HAP-1 (cell line): Measurements from ENCODE around the gene NCR2.

Experiments used
- DNase-seq, 2 experiments: peaks; one replicate each; pipeline ENCODE4 v3.0.0-alpha.2; 2016 to 2020; ENCODE audit warnings: low spot score in 2 of 2
- H3K27me3 ChIP-seq: fragments of 250-450 bp; sonication (Bioruptor Pico); 2 replicates; pipeline ENCODE4 v1.5.1; 2020; ENCODE audit warnings: low read depth, mild to moderate bottlenecking, moderate library complexity
- H3K36me3 ChIP-seq: fragments of 250-450 bp; sonication (Bioruptor Pico); replicated peaks from 2 replicates; pipeline ENCODE4 v1.5.1; 2020; ENCODE audit warnings: mild to moderate bottlenecking
- H3K4me1 ChIP-seq: fragments of 250-450 bp; sonication (Bioruptor Pico); 2 replicates; pipeline ENCODE4 v1.5.1; 2020; ENCODE audit warnings: mild to moderate bottlenecking
- H3K4me3 ChIP-seq: fragments of 250-450 bp; sonication (Bioruptor Pico); 2 replicates; pipeline ENCODE4 v1.5.1; 2020; ENCODE audit warnings: mild to moderate bottlenecking, moderate library complexity
- H3K9me3 ChIP-seq: fragments of 250-450 bp; sonication (Bioruptor Pico); 2 replicates; pipeline ENCODE4 v1.5.1; 2020; ENCODE audit warnings: mild to moderate bottlenecking, moderate library complexity
- in situ Hi-C: fragments of 300-500 bp; cut with MboI; formaldehyde crosslinking; loops from 3 replicates; pipeline ENCODE4 v1.14.3; 2020; ENCODE audit warnings: low sequenced_read_pairs, inconsistent platforms, mixed read lengths

NCR2 gene

GRCh38 chr6:41315943-41316620, 19.3 kb upstream of the NCR2 start:
- peaks cover 4% of the 10 kb centered on the region for H3K4me1 ChIP-seq
- H3K9me3 ChIP-seq: no peaks in the 10 kb centered on the region
- in situ Hi-C loops: no loop called here
- H3K36me3 ChIP-seq: no peaks in the 10 kb centered on the region
- no peak overlapping the region for H3K4me3 ChIP-seq
- no peak for DNase-seq
- H3K27me3 ChIP-seq: peaks cover 44% of the 10 kb centered on the region

- in situ Hi-C loops: no loop called here
Observed at GRCh38 chr6:41318261-41318653, 17.2 kb upstream of the NCR2 start.

DNA sequence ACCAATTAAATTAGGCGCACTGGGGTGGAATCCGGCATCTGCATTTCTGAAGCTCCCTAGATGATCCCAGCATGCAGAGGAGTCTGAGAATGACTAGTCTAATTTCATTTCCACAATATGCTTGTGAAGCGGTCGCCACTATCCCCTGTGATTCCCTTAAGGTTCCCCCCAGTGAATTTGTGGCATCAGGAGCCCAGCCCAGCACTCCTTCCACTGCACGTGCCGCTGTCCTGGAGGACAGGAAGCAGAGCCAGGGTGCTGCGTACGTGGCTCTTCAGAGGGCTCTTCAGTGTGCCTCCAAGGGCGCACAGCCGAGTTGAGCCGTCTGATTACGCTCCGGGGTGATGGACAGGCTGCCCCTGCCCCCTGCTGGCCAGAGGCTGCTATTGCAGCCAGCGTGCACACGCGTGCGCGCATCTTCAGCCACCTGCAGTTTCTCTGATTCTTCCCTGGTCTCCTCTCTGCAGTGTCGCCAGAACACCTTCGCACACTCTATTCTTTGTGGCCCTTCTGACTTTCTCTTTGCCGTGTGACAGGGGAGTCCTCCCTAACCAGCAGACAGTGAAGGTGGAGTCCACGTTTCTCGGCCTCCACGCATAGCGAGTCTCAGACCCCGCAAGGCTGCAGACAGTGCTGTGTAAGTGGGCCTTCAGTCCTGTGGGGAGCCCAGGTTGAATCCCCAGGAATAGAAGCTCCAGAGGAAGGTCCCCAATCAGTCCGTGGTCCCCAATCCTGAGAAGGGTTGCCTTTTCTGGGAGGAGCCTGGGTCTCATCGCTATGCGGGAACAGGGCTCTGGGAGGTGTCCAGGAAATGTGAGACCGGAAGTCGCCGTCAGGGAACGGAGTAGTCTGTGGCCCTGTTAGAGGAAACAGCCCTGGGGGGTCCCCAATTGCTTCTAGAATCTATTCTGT, 16.5 kb upstream of the NCR2 start:
- Histone ChIP-seq H3K4me3 (no peak overlapping the region; the same call in 1 of the 2 replicates), H3K4me1 (peaks cover 4% of the 10 kb centered on the region), H3K9me3 (no peaks in the 10 kb centered on the region), H3K27me3 (peaks cover 46% of the 10 kb centered on the region), H3K36me3 (no peaks in the 10 kb centered on the region)
- DNase-seq: peak; percentile 59 to 87
- in situ Hi-C loops: no loop called here

More at GRCh38 chr6:41318261-41318653, 17.2 kb upstream of the NCR2 start:
- peaks cover 4% of the 10 kb centered on the region for H3K4me1 ChIP-seq
- H3K36me3 ChIP-seq: no peaks in the 10 kb centered on the region
- no peak for DNase-seq
- no peaks in the 10 kb centered on the region for H3K9me3 ChIP-seq
- no peak overlapping the region; the same call in 1 of the 2 replicates for H3K4me3 ChIP-seq
- peaks cover 44% of the 10 kb centered on the region for H3K27me3 ChIP-seq

DNA sequence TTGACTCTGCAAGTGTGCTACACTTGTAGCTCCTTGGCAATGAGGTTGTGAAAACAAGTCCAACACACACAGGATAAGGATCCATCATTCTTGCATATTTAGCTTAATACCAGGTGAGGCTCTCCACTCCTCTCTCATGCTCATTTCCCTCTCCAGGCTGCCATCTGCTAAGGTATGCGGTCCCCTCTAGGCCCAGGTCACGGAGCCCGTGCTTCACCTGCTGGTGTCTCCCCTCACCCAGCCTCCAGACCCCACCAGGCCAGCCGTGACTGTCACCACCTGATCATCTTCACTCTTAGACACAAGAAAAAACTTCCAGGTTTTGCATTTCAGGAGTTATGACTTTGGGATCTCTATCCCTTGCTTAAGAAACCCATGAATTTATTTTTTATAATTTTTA, 14.2 kb upstream of the NCR2 start:
- Histone ChIP-seq H3K4me3 (no peak overlapping the region), H3K9me3 (no peaks in the 10 kb centered on the region), H3K27me3 (peaks cover 44% of the 10 kb centered on the region), H3K36me3 (no peaks in the 10 kb centered on the region), H3K4me1 (peaks cover 4% of the 10 kb centered on the region)
- no peak for DNase-seq
- in situ Hi-C loops: no loop called here

GRCh38 chr6:41325446-41326066, 9.9 kb upstream of the NCR2 start:
- DNase-seq: no peak
- no peaks in the 10 kb centered on the region for H3K36me3 ChIP-seq
- H3K27me3 ChIP-seq: peaks cover 55% of the 10 kb centered on the region
- no peak overlapping the region for H3K4me3 ChIP-seq
- H3K4me1 ChIP-seq: no peaks in the 10 kb centered on the region
- H3K9me3 ChIP-seq: no peaks in the 10 kb centered on the region
- in situ Hi-C loops: no loop called here

DNA sequence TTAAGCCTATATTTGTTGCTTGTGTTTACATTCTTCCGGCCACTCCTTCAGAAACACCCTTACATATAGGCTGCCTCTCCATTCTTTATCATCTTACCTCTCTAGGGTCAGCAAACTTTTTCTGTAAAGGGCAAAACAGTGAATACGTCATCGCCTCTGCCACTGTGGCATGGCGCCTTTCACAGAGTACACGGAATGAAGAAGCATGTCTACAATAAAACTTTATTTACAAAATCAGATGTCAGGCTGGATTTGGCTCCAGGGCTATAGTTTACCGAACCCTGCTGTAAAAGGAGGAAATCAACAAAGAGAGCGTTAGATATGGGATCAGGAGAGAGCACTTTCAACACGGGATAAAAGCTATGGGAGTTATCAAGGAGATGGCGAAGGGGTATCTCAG, 9.3 kb upstream of the NCR2 start:
- Histone ChIP-seq H3K27me3 (peaks cover 56% of the 10 kb centered on the region), H3K36me3 (no peaks in the 10 kb centered on the region), H3K4me3 (no peak overlapping the region), H3K4me1 (no peaks in the 10 kb centered on the region), H3K9me3 (no peaks in the 10 kb centered on the region)
- in situ Hi-C loops: no loop called here
- no peak for DNase-seq

GRCh38 chr6:41327177-41327576, 8.2 kb upstream of the NCR2 start:
- in situ Hi-C loops: no loop called here
- Histone ChIP-seq H3K9me3 (no peaks in the 10 kb centered on the region), H3K36me3 (no peaks in the 10 kb centered on the region), H3K4me1 (no peaks in the 10 kb centered on the region), H3K27me3 (peaks cover 56% of the 10 kb centered on the region), H3K4me3 (no peak overlapping the region)
- DNase-seq: no peak

- H3K27me3 ChIP-seq: peaks cover 29% of the 10 kb centered on the region
- no peak for DNase-seq
- in situ Hi-C loops: no loop called here
Observed at GRCh38 chr6:41331401-41332150, 3.8 kb upstream of the NCR2 start.

DNA sequence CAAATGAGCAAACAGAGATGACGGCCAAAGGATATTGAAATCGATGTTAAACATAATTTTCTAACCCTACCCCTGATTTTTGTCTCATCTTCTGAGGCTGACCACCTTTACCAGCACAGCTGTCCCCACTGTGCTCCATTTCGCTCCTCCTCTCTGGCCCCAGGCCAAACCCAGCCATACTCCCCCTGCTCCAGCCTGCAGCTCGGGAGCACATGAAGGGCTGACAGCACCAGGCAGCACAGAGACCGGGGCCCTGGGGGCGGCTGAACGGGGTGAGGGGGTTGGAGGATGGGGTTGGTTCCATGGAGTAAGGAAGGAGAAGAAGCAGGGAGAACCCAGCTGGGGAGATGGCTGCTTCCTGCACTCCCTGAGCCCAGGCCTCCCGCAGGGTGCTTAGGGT, 3.2 kb upstream of the NCR2 start:
- DNase-seq: no peak
- no peaks in the 10 kb centered on the region for H3K9me3 ChIP-seq
- no peaks in the 10 kb centered on the region for H3K36me3 ChIP-seq
- no peaks in the 10 kb centered on the region for H3K4me1 ChIP-seq
- in situ Hi-C loops: no loop called here
- H3K4me3 ChIP-seq: no peak overlapping the region
- H3K27me3 ChIP-seq: peaks cover 23% of the 10 kb centered on the region

More at GRCh38 chr6:41331401-41332150, 3.8 kb upstream of the NCR2 start:
- no peaks in the 10 kb centered on the region for H3K36me3 ChIP-seq
- no peak overlapping the region for H3K4me3 ChIP-seq
- no peaks in the 10 kb centered on the region for H3K9me3 ChIP-seq
- no peaks in the 10 kb centered on the region for H3K4me1 ChIP-seq

- no peak for DNase-seq
- Histone ChIP-seq H3K27me3 (peaks cover 23% of the 10 kb centered on the region), H3K4me1 (no peaks in the 10 kb centered on the region), H3K36me3 (no peaks in the 10 kb centered on the region), H3K4me3 (no peak overlapping the region), H3K9me3 (no peaks in the 10 kb centered on the region)
- in situ Hi-C loops: no loop called here
Observed at GRCh38 chr6:41332842-41333736, 2.3 kb upstream of the NCR2 start.

- H3K4me3 ChIP-seq: no peak overlapping the region
Observed at GRCh38 chr6:41334482-41335040, 847 bp upstream of the NCR2 start.

DNA sequence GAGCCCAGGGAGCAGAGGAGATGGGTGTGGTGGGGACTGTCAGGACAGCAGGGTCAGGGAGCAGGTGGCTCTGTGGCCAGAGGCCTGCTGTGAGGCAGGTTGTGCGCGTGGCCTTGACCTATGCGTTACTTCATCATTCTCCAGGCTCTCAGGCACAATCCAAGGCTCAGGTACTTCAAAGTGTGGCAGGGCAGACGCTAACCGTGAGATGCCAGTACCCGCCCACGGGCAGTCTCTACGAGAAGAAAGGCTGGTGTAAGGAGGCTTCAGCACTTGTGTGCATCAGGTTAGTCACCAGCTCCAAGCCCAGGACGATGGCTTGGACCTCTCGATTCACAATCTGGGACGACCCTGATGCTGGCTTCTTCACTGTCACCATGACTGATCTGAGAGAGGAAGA, 535 bp downstream of the NCR2 start:
- H3K4me3 ChIP-seq: no peak overlapping the region
- no peaks in the 10 kb centered on the region for H3K36me3 ChIP-seq
- H3K9me3 ChIP-seq: no peaks in the 10 kb centered on the region; the same call in 1 of the 2 replicates
- in situ Hi-C loops: no loop called here
- H3K27me3 ChIP-seq: peaks cover 12% of the 10 kb centered on the region
- no peak for DNase-seq
- H3K4me1 ChIP-seq: no peaks in the 10 kb centered on the region

More at GRCh38 chr6:41334482-41335040, 847 bp upstream of the NCR2 start:
- no peaks in the 10 kb centered on the region for H3K36me3 ChIP-seq
- H3K9me3 ChIP-seq: no peaks in the 10 kb centered on the region; the same call in 1 of the 2 replicates
- DNase-seq: no peak
- in situ Hi-C loops: no loop called here
- no peaks in the 10 kb centered on the region for H3K4me1 ChIP-seq
- H3K27me3 ChIP-seq: peaks cover 17% of the 10 kb centered on the region
